Activated gamma-delta T cell (primary cell): ENCODE data around the gene NEK4.
A peak's percentile ranks its signal among the peaks of the same experiment; 100 is the strongest.
"Not testable (repeated sequence)": the region's sequence is repeated elsewhere in the genome, so short reads cannot be mapped to it uniquely, and the experiment has no call there.

Source experiments
- DNase-seq: peaks from one replicate; lab custom pipeline; 2025; lab: John Stamatoyannopoulos, UW

The NEK4 gene

DNA sequence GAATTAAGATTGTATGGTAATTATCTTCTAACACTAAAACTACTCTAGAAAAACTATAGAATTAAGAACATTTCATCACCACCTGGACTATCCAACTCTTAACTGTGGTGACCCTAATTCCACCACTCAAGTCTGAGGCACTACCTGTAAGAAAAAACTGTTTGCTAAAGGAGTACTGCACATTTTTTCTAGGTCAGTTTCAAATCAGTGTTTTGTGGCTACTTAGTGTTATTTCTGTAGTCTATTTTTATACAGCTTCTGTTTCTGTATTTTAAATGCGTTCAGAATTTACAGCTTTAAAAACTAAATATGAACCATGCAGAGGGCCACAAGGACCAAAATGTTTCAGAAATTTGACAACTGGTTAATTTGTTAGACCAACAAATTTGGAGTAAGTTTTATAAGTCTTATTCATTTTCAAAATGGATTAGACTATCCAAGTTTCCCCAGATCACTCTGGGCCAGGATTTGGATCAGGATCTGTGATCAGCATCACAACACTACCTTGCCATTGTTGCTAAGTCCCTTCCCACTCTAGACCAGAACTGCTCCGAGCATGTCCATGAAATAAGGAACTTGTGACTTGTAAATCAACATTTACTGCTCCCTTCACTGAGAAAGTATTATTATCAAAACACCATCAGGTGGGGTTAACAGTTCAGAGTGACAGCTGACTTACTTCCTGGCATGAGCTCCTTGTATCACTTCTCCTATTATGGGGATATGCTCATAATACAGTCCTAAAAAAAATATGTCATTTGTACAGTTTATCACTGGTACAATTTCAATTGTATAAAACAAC is 73.7 kb downstream of the NEK4 start:
- no peak for DNase-seq

DNA sequence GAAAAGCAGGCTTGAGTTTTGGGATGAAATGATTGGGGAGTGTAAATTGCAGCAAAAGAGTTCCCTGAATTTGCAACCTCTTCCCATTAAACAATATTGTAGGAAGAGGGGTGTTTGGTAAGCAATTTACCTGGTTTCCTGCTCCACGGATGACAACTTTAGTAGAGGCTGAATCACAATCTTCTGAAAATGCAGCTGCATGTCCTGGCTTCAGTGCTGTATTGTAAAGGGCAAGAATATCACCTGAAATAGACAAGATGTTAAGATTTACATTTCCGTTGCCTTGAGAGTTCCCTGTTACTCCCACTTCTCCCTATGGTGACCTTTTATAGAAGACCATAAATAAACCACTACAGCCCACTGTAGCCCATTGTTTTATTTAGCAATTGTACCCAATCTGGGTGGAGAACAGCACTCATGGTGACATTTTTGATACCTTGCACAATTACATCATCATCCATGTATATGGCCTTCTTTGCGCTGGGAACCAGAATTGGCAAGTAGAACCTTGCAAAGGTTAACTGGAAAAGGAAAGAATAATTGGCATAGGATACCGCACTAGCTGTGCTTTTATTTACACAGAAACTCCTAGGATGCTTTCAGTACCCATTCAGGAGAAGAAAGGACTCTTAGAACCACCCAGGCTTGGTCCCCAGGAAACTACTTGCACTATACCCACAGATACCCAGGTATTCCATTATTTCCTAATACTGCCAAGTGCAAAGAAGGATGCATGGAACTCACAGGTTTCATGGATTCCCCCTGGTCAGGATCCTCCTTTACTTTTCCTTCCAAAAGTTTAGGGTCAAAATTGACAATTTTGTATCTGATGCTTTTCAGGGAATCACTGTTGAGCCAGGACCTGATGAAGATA is 74.7 kb downstream of the NEK4 start:
- DNase-seq = no peak

DNA sequence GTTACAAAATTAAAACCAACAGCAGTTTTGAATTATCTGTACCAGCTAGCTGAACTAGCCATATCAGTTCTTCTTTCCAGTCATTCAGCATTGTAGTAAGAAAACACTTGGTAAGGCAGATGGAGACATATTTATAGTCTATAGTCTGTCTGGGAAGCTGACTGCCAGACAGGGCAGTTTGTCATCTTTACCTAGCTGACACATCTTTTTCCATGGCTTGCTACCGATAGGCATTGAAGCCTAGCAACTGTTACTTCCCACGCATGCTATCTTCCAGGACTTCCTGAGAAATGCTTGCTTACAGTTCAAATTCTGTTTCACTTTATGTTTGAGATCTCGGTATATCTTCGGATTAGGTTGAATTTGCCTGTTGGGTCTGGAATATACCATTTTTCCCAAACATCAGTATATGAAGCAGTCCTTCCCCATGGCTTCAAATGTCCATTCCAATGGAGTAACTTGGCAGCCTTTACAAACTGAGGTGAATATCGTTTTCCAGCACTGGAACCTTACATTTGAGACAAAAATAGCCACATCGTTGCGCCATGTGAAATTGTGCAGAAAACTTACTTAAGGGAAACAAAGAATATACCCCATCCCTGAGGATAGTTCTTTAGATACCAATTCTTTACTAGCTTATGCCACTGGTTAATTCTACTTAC is 76.1 kb downstream of the NEK4 start:
- no peak for DNase-seq

DNA sequence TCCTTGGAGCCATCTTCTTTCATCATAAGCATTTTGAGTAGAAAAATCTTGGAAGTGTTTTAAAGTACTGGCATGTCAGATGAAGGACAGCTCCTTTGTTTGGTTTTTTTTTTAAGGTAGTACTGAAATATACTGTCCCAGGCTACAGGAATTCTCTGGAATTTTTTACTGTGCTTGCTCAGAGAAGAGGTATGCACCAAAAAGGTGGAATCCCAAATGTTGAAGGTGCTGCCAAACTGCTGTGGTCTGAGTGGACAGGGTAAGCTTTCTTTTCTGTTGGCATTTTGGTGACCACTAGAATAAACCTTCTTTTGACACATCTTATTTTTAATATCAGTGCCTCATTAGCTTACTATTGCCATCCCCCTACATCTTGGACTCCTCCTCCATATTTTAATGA is 77.7 kb downstream of the NEK4 start:
- DNase-seq = no peak

DNA sequence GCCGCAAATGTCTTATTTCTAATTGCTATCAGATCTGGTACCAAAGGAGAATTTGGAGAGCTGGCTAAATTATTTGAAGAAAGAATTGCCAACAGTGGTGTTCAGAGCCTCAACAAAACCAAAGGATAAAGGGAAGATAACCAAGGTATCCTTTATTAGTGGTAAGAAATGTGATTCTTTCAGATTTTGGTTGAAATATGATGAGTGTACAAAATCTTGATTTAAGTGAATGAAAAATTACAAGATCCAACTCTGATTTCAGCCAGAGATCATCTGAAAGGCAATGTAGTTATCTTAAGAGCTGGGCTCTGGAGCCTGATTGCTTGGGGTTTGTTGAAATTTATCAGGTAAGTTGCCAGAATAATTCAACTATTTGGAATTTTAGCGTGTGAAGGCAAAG is 80.2 kb downstream of the NEK4 start:
- no peak for DNase-seq

DNA sequence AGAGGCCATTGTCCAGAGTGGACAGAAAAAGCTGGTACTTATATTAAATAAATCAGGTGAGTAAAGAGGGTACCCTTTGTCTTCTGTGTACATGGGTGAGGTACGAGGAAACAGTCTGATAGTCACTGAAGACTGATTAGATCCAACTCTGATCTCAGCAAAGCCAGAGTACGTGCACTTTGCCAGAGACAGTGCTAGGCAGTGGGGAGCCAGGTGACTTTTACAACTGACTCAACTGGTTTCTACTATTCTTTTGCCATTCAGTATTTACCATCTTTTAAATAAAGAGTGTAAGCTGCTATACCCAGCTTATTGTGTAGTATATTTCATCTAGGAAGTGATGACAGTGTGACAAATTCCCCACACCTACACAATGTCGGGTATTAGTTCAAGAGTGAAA is 81.6 kb downstream of the NEK4 start:
- no peak for DNase-seq

DNA sequence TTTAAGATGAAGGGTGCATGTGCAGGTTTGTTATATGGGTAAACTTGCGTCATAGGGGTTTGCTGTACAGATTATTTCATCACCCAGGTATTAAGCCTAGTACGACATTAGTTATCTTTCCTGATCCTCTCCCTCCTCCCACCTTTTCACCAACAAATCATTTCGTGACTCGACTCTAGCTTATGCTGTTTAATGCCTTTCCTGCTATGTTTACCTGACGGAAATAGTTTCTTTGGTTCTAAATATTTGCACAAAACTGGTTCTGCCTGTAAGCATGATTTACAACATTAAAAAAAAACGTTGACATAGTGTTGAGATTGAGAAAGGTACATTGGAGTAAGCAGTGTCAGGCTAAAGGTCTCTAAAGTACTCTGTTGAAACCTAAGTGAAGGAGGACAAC is 82.5 kb downstream of the NEK4 start:
- no peak for DNase-seq

DNA sequence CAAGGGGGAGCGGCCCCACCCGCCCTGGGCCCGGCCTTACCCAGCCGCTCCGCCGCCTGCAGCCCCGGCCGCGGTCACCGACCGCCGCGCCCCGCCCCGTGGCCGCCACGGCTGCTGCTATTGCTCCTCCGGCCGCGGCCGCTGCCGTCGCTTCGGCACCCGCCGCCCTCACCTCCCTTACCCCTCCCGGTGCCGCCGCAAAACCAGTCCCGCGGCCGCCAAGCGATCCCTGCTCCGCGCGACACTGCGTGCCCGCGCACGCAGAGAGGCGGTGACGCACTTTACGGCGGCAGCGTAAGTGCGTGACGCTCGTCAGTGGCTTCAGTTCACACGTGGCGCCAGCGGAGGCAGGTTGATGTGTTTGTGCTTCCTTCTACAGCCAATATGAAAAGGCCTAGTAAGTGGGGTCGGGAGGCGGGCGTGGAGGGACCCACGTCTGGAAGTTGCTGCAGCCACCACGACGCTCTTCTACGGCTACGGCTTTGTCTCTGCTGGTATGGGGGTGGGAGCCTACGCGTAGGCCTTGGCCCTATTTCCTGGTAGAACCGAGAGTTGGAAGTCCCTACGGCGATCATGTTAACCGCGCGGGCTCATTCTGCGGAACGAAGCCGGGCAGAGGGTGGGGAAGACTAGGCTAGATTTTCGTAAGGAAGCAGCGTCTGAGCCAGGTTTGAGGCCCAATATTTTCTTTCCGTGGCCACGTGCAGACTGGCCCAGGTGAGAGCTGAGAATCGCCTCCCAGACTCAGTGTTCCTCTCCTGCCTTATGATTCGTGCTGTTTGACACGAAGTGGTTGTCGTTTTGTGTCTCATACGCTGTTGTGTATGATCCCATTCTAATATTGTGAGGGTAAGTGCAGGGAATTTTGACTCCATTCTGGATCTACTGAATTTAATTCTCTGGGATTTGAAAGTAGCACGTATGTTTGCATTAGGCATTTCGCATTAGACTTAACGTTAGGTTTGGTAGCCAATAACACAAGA is 84.7 kb downstream of the NEK4 start, which contains the start of the genes GNL3 and PBRM1:
GNL3 (plus strand) TSS at position 324 of the 983 bp plus-strand sequence; CDS start at position 385, 61 bp downstream.
PBRM1 (minus strand) TSS at position 205 of the 983 bp plus-strand sequence.
- DNase-seq = peak; percentile 88

DNA sequence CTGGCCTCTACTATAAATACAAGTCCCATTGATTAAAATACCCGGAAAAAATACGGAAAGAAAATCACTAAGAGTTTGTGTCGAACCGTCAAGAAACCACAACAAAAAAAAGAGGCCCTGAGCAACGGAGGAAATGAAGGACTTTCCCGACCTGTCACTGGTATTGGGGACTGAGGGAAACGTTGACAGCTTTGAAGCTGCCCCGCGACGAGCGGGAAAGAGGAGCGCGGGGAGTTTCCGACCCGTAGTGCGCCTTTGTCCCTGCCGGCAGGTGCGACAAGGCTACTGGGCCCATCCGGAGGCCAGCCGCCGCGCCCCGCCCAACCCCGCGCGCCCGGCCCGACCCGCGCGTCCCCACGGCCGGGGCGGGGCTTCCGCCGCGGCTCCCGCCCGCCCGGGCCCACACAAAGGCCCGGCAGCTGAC is 85.4 kb downstream of the NEK4 start:
- DNase-seq = peak; percentile 72

DNA sequence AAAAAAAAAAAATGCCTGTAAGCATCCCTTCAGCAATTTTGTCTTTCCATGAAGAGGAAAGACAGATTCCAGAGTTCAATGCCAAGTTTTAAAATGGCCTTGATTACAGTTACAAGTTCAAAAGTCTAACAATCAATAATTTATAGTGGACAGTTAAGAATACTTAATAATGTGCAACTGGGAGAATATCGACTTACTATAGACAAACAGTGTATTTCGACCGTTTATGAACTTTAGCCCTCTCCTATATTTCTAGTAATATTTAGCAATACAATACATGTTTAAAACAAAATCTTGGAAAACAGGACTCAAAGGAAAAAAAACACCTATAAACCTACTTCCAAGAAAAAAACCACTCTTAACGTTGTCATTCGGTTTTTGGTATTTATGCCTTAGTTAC is 86.6 kb downstream of the NEK4 start:
- DNase-seq = no peak

DNA sequence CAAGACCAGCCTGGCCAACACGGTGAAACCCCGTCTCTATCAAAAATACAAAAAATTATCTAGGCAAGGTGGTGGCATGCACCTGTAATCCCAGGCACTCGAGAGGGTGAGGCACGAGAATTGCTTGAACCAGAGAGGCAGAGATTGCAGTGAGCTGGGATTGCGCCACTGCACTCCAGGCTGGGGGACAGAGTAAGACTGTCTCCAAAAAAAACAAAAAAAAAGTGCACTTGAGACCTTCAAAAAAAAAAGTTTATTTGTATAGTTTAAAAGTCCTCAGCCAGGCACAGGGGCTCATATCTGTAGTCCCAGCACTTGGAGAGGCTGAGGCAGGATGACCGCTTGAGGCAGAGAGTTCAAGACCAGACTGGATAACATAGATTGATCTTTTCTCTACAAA is 87.1 kb downstream of the NEK4 start:
- DNase-seq = no peak

DNA sequence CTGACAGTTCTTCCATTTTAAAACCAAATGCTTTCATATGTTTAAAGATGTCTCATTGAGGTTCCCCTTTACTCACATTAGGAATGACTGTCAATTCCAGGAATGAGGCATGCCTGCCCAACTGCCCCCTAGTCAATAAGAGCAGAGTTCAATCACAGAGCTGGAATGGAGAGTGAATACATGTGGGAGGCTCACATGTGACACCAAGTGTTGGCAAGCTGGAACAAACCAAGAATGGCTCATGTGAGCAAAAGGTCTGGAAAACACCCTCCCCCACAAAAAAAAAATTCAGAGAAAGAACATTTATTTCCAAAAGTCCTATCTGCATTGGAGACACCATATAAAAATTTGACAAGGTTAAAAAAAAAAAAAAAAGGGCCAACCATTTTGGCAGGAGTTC is 88.7 kb downstream of the NEK4 start:
- no peak for DNase-seq

DNA sequence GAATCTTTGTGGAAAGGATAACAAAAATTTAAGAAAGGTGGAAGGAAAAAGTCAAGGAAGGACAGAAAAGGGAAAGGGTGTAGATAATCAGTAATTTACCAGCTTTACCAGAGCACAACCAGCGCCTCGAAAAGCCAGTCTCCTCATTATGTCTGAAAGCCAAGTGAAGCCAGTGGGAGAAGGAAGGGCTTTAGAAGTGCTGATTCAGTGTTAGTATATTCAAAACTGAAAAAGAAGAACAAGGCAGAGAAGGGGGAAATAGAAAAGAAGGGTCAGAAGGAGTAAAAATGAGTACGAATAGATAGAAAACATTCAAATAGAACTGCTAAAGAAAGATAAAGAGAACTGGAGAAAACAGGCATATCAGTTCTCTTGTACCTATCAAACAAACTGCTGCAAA is 89.1 kb downstream of the NEK4 start:
- DNase-seq = no peak

DNA sequence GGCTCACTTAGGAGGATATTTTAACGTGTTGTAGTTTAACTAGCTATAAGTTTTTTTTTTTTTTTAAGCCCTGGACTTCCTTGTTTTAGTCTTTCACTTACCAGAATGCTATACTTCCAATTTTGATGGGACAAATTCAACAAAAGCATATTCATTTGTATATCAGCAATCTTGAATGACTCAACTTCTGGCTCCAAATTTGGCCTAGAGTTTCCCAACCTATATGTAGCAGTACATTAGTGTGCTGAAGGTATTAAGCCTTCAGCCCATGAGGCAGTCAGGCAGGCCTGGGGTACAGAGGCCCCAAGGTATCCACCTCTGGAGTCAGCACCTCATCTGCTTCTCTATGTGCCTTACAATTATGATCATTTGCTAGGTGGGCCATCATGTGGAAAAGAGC is 90.9 kb downstream of the NEK4 start:
- no peak for DNase-seq

DNA sequence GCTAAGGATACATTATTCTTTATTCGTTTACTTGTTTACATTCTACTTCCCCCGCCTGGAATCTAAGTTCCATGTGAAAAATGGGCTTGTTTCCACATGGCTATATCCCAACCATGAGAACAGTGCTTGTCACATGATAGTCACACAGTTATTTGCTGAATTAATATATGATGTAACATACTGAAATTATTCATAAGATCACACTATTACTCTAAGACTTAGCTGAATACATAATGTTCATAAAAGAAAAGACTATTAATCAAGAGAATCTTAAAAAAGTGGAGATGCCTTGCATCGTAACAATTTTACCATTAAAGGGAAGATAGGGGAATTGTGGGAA is 91.6 kb downstream of the NEK4 start:
- no peak for DNase-seq

DNA sequence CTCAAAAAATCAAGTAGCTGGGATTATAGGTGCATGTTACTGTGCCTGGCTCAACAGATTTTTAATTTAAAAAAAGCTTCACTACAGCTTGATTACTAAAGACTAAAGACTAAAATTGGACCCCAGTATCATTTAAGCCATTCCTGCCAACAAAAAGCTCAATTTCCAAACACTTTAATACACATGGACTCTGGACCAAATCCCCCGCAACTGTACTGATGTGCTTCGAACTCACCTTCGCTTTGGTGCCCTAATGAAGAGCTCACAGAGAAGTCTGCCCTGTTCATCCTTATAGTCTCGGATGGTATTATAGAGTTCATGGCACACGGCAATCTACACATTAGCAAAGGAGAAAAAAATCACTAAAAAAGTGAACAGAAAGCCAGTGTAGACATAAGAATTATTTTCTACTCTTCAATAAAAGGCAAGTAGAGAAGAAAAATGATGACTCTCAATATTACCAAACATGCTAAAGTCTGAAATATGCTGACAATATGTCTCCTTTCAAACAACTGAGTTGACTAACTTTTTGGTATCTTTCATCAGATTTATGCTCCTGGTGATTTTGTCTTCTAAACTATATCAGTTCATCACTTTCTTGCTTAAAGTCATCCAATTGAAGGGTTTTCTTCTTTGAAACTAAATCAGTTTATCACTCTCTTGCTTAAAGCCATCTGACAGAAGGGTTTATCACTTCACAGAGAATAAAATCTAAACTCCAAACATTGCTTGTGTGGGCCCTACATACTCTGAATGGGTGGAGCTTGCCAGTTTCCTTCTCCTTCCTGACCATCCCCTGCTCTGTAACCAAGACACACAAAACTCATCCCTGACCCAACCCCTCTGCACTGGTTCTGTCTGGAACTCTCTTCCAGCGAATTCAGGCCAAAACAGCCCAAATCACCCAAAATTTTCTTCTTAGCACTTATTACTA is 92.2 kb downstream of the NEK4 start:
- DNase-seq = no peak

DNA sequence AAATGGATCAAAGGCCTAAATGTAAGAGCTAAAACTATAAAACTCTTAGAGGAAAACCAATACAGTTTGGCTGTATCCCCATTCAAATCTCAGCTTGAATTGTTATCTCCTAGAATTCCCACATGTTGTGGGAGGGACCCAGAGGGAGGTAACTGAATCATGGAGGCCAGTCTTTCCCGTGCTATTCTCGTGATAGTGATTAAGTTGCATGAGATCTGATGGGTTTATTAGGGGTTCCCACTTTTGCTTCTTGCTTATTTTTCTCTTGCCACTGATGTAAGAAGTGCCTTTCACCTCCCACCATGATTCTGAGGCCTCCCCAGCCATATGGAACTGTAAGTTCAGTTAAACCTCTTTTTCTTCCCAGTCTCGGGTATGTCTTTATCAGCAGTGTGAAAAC is 94.5 kb downstream of the NEK4 start:
- not testable (repeated sequence) for DNase-seq

DNA sequence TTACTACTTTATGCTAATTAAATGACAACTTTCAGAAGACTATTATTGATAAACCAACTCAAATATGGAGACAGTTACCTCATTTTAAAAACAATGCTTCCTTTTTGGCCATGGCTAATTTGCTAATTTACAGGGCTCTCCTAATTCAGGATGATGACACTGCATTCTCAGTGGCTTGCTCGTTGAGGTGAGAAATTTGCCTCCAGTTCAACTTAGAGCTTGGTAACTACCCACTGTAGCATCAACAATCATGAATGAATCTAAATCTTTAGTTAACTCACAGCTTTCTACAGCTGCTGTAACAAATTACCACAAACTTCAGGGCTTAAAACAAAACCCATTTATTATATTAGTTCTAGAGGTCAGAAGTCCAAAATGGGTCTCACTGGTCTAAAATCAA is 99.1 kb downstream of the NEK4 start:
- DNase-seq = no peak

DNA sequence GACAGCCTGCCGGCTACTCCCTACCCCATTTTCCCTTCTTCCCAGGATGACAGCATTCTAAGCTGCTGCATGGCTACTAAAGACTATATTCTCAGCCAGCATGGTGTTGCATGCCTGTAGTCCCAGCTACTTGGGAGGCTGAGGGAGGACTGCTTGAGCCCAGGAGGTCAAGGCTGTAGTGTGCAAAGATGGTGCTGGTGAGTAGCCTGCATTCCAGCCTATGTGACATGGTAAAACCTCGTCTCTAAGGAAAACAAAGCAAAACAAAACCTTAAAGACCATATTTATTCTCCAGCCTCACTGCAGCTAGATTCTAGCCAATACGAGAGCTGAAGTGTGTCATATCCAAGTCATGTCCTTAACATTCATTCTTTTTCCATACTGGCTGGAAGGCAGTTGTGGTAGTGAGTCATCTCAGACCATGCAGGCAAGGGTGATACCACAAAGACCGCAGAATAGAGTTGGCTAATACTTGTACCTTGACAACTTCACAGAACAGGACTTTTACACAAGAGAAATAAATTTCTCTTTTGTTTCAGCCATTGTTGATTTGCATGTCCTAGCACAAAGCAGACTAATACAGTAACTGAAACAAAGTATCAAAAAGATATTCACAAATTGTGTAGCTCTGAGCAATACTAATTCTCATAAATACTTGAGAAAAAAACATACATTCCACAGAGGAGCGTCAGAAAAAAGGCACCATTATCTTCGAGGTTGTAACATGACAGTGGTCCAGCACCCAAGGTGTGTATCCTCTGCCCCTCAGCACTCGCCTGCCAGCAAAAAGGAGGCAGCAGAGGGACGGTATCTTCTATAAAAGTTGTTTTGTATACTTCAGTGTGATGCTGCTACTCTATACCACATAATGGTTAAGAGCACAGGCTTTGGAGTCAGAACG is 99.9 kb downstream of the NEK4 start:
- DNase-seq = no peak
